Endothelial cell of umbilical vein (primary cell): ENCODE measurements around the gene TNFAIP8. TPM values are rescaled to one million over a fixed set of nuclear protein-coding genes. Genes with fewer than 3 reads are reported as not detected.

Experiments
- BruUV-seq: library from RNA; stranded (reverse); fragments of 400-500 nt; replicated peaks from 2 replicates; lab custom pipeline; 2021; lab: Mats Ljungman, UMichigan
- CTCF ChIA-PET: fragments of 300-600, 350-600 bp; sonication (Branson Sonifier 250); formaldehyde crosslinking; loops from one replicate; lab custom pipeline; 2021; ENCODE audit warnings: antibody characterized with exemption, inconsistent platforms; lab: Charles Lee
- POLR2A ChIA-PET: fragments of 300-600, 350-600 bp; sonication (Branson Sonifier 250); formaldehyde crosslinking; loops from one replicate; lab custom pipeline; 2021; ENCODE audit warnings: antibody characterized with exemption, inconsistent platforms; lab: Charles Lee
- DNase-seq: peaks from one replicate; pipeline ENCODE4 v3.0.0-alpha.2; 2011; ENCODE audit warnings: low read depth, low spot score
- FAIRE-seq: peaks from 2 replicates; lab custom pipeline; 2011; peaks lifted over from hg19 to GRCh38; lab: Jason Lieb, UNC
- H2AFZ ChIP-seq: 2 replicates; pipeline ENCODE4 v1.6.0; 2012; ENCODE audit warnings: low read depth, low read length, control low read depth, inconsistent platforms
- H3K27ac ChIP-seq: 2 replicates; pipeline ENCODE4 v1.5.1; 2011; ENCODE audit warnings: low read depth, mild to moderate bottlenecking, control low read depth, low read length, moderate library complexity; ENCODE audit not compliant: insufficient read depth
- H3K27me3 ChIP-seq, 2 experiments: 2 replicates each; pipeline versions ENCODE4 v1.6.0 to v1.6.1; 2011; ENCODE audit warnings: low read length in 2 of 2, mixed read lengths in 1 of 2; ENCODE audit not compliant: control insufficient read depth in 2 of 2, insufficient read depth in 2 of 2
- H3K36me3 ChIP-seq, 2 experiments: 2 replicates in 1 of 2; 3 replicates in 1 of 2; pipeline ENCODE4 v1.5.1; 2011; ENCODE audit warnings: low read length in 2 of 2, mild to moderate bottlenecking in 1 of 2, moderate library complexity in 1 of 2; ENCODE audit not compliant: control insufficient read depth in 2 of 2, insufficient read depth in 2 of 2; ENCODE audit errors: extremely low read depth in 1 of 2
- H3K4me1 ChIP-seq: 3 replicates; pipeline ENCODE4 v1.5.1; 2011; ENCODE audit warnings: mild to moderate bottlenecking, low read length; ENCODE audit not compliant: control insufficient read depth, insufficient read depth; ENCODE audit errors: extremely low read depth
- H3K4me2 ChIP-seq: 2 replicates; pipeline ENCODE4 v1.6.1; 2011; ENCODE audit warnings: low read length, control low read depth, mixed read lengths; ENCODE audit not compliant: insufficient read depth
- H3K4me3 ChIP-seq, 3 experiments: fragments of 200-600 bp in 1 of 3; sonication (generic), shearing (Covaris generic) in 1 of 3; replicated peaks in 1 of 3; 2 replicates each; pipeline ENCODE4 v1.5.1; 2011 to 2016; ENCODE audit warnings: control low read depth in 3 of 3, low read length in 3 of 3, mild to moderate bottlenecking in 2 of 3, inconsistent platforms in 1 of 3, low read depth in 1 of 3, moderate library complexity in 1 of 3; ENCODE audit not compliant: insufficient read depth in 1 of 3
- H3K79me2 ChIP-seq: 2 replicates; pipeline ENCODE4 v1.6.0; 2012; ENCODE audit warnings: low read length, inconsistent platforms; ENCODE audit not compliant: control insufficient read depth, insufficient read depth
- H3K9ac ChIP-seq: replicated peaks from 2 replicates; pipeline ENCODE3; 2011; ENCODE audit warnings: low read length, control low read depth; ENCODE audit not compliant: insufficient read depth; ENCODE audit errors: extremely low read depth
- H3K9me1 ChIP-seq: replicated peaks from 3 replicates; pipeline ENCODE4 v1.6.0; 2011; ENCODE audit warnings: mild to moderate bottlenecking, low read length; ENCODE audit not compliant: control insufficient read depth, insufficient read depth; ENCODE audit errors: extremely low read depth
- H3K9me3 ChIP-seq: replicated peaks from 2 replicates; pipeline ENCODE4 v1.5.1; 2012; ENCODE audit warnings: low read length, inconsistent platforms; ENCODE audit not compliant: control insufficient read depth, insufficient read depth
- H4K20me1 ChIP-seq: replicated peaks from 2 replicates; pipeline ENCODE3; 2011; ENCODE audit warnings: mild to moderate bottlenecking, low read length; ENCODE audit not compliant: control insufficient read depth, insufficient read depth; ENCODE audit errors: extremely low read depth
- CTCF ChIP-seq, 2 donors: IDR thresholded peaks; 1 replicate in 1 of 2; 2 replicates in 1 of 2; pipeline ENCODE4 v1.5.1; 2011; ENCODE audit warnings: low read length in 2 of 2, mild to moderate bottlenecking in 2 of 2, moderate library complexity in 2 of 2, control low read depth in 1 of 2, inconsistent platforms in 1 of 2, low read depth in 1 of 2; ENCODE audit not compliant: insufficient read depth in 1 of 2; ENCODE audit errors: extremely low read depth in 1 of 2
- EZH2 ChIP-seq: IDR thresholded peaks from 2 replicates; pipeline ENCODE4 v1.6.1; 2012; ENCODE audit warnings: borderline replicate concordance, low read depth, mild to moderate bottlenecking, moderate library complexity, low read length, inconsistent platforms; ENCODE audit not compliant: severe bottlenecking
- FOS ChIP-seq: IDR thresholded peaks from 2 replicates; pipeline ENCODE4 v1.6.1; 2011; ENCODE audit warnings: mild to moderate bottlenecking, low read length, moderate library complexity, borderline replicate concordance; ENCODE audit not compliant: insufficient read depth
- GATA2 ChIP-seq: IDR thresholded peaks from 2 replicates; pipeline ENCODE4 v1.7.0; 2011; ENCODE audit warnings: low read depth, mild to moderate bottlenecking, moderate library complexity, mixed read lengths, low read length; ENCODE audit not compliant: insufficient read length, insufficient read depth
- JUN ChIP-seq: IDR thresholded peaks from 2 replicates; pipeline ENCODE4 v1.6.1; 2011; ENCODE audit warnings: borderline replicate concordance, low read depth; ENCODE audit not compliant: insufficient read length, insufficient read depth
- MYC ChIP-seq: IDR thresholded peaks from one replicate; pipeline ENCODE4 v1.6.1; 2011; ENCODE audit warnings: mild to moderate bottlenecking, low read depth, low read length
- POLR2A ChIP-seq: IDR thresholded peaks from 2 replicates; pipeline ENCODE4 v1.6.1; 2012; ENCODE audit warnings: low read depth, mild to moderate bottlenecking, control low read depth, low read length
- POLR2AphosphoS5 ChIP-seq: IDR thresholded peaks from 2 replicates; pipeline ENCODE4 v1.6.1; 2012; ENCODE audit warnings: low read depth, mild to moderate bottlenecking, control low read depth, low read length, moderate library complexity; ENCODE audit not compliant: insufficient read depth
- dilution Hi-C: fragments of 300-500 bp; cut with MboI; formaldehyde crosslinking; loops from one replicate; pipeline ENCODE4 v1.15.0; 2019; ENCODE audit warnings: low sequenced_read_pairs; ENCODE audit not compliant: extremely low pct_ligation_motif_present
- intact Hi-C: fragments of 100-400 bp; cut with micrococcal nuclease; formaldehyde crosslinking; loops from one replicate; pipeline ENCODE4 v1.10.0; 2022
- polyA plus RNA-seq, 4 experiments: library from polyadenylated mRNA; depleted of rRNA in 3 of 4; stranded (reverse) in 3 of 4; unstranded in 1 of 4; fragments of >200 nt; gene quantifications; 2 replicates each; pipeline versions ENCODE4 v1.2.1 to v1.2.3, GENCODE V29; 2011 to 2012; ENCODE audit warnings: missing spikeins in 1 of 4
- total RNA-seq: library from RNA; stranded (reverse); gene quantifications from 2 replicates; pipeline ENCODE4 v1.2.3, GENCODE V29; 2021
- TF ChIP-seq, protein P1 (sequence below): IDR thresholded peaks from 2 replicates; pipeline ENCODE4 v1.6.1; 2011; ENCODE audit not compliant: insufficient read depth, insufficient read length

TNFAIP8 gene
- total and polyA plus RNA-seq, 2 donors (not counting 3 experiments of a cell fraction or from before 2014, with no cell fraction given), result 4.7 to 7.4 TPM

DNA sequence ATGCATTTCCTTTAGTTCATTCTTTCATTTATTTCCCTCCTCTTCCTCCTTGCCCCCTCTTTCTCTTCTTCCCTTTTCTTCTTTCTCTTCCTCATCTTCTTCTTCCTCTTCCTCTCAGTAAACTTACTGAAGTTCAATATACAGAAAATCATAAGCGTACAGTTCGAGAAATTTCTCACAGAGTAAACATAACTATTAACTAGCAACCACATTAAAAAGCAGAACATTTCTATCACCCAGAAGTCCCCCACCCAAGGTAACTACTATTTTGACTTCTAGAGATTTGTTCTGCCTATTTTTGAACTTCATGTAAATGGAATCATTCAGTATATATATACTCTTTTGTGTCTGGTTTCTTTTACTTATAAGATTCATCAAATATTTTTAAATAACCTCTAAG is 48.2 kb downstream of the TNFAIP8 start:
- Histone ChIP-seq H3K4me3 (no peak overlapping the region), H3K36me3 (no peaks in the 10 kb centered on the region), H3K79me2 (no peaks in the 10 kb centered on the region), H3K9me3 (no peaks in the 10 kb centered on the region), H3K9ac (no peak overlapping the region), H3K9me1 (no peaks in the 10 kb centered on the region), H3K4me2 (no peak overlapping the region), H3K27ac (no peak overlapping the region), H3K4me1 (no peaks in the 10 kb centered on the region), H3K27me3 (peaks cover 9 to 15% of the 10 kb centered on the region in 2 experiments), H4K20me1 (no peaks in the 10 kb centered on the region), H2AFZ (no peak overlapping the region)
- BruUV-seq, result no TSS peak
- intact Hi-C loops, result no loop called here
- no peak for TF ChIP-seq GATA2
- TF ChIP-seq POLR2A, result no peak
- TF ChIP-seq POLR2AphosphoS5, result no peak
- CTCF ChIA-PET, result no interaction called here
- dilution Hi-C loops, result no loop called here
- FAIRE-seq, result no peak
- POLR2A ChIA-PET, result no interaction called here
- DNase-seq, result no peak

DNA sequence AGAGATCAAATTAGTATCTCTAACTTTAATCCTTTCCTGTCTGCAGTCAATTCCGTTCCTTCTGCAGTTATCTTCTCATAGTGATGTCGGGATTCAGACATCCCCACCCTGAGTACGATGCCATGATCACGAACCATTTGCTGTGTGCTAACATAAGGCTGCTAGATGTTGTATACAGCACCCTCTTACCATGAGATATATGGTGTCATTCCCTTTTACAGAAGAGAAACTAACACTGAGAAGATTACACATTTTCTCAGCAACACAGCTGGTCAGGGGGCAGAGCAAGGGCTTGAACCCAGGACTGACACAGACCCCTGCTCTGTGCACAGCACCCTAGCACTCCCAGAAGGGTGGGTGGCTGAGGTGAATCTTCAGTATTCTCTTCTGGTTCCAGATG is 49.6 kb downstream of the TNFAIP8 start:
- BruUV-seq, result no TSS peak
- H3K4me2 ChIP-seq, result no peak overlapping the region
- no peaks in the 10 kb centered on the region for H4K20me1 ChIP-seq
- no peaks in the 10 kb centered on the region for H3K36me3 ChIP-seq
- no peak overlapping the region for H3K9ac ChIP-seq
- no peak overlapping the region for H2AFZ ChIP-seq
- H3K9me3 ChIP-seq, result no peaks in the 10 kb centered on the region
- no peak overlapping the region for H3K4me3 ChIP-seq
- no peaks in the 10 kb centered on the region for H3K9me1 ChIP-seq
- H3K79me2 ChIP-seq, result no peaks in the 10 kb centered on the region
- no peaks in the 10 kb centered on the region for H3K4me1 ChIP-seq
- TF ChIP-seq JUN (no peak), MYC (no peak), FOS (no peak), CTCF (IDR thresholded peaks at IDR 0.05; ENCODE audit: extremely low read depth in 1 of 2, insufficient read depth in 1 of 2, low read depth in 1 of 2, low read length in 2 of 2) (no peak), EZH2 (no peak), POLR2AphosphoS5 (no peak), POLR2A (no peak)
- TF ChIP-seq, protein P1, sequence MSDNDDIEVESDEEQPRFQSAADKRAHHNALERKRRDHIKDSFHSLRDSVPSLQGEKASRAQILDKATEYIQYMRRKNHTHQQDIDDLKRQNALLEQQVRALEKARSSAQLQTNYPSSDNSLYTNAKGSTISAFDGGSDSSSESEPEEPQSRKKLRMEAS, result no peak
- ChIA-PET CTCF (interaction anchor here (1.4 kb wide), 1 partner anchor 417 kb away, joined by 6 read pairs; the partner anchor contains the start of gene DTWD2), POLR2A (no interaction called here)
- no peak overlapping the region for H3K27ac ChIP-seq
- dilution Hi-C loops (no loop called here), intact Hi-C loops (no loop called here)
- no peak for DNase-seq
- FAIRE-seq, result no peak
- peaks cover 11 to 20% of the 10 kb centered on the region in 2 experiments for H3K27me3 ChIP-seq
